Common myeloid progenitor, CD34-positive (primary cell): Measurements from ENCODE around the gene ZNF157.

ENCODE experiments used
- CTCF ChIA-PET: fragments of 350-600 bp; sonication (Branson Sonifier 250); formaldehyde crosslinking; loops from one replicate; lab custom pipeline; 2021; ENCODE audit warnings: antibody characterized with exemption; lab: Charles Lee
- POLR2A ChIA-PET: fragments of 350-600 bp; sonication (Branson Sonifier 250); formaldehyde crosslinking; loops from one replicate; lab custom pipeline; 2021; ENCODE audit warnings: antibody characterized with exemption; lab: Charles Lee
- DNase-seq, 3 donors: peaks; one replicate each; pipeline versions ENCODE4 v3.0.0 to v3.0.0-alpha.2; 2013
- H3K27ac ChIP-seq, 2 experiments: 1 replicate in 1 of 2; 2 replicates in 1 of 2; pipeline ENCODE4 v1.7.0; 2013; ENCODE audit warnings: inconsistent platforms in 2 of 2, low read length in 2 of 2, mild to moderate bottlenecking in 2 of 2, low read depth in 1 of 2, moderate library complexity in 1 of 2; ENCODE audit not compliant: severe bottlenecking in 2 of 2, insufficient read depth in 1 of 2, poor library complexity in 1 of 2
- H3K27me3 ChIP-seq, 5 experiments: replicated peaks in 2 of 5; 1 replicate in 3 of 5; 2 replicates in 2 of 5; pipeline versions ENCODE4 v1.6.1 to v1.7.0; 2013; ENCODE audit warnings: low read length in 4 of 5, mild to moderate bottlenecking in 2 of 5, moderate library complexity in 2 of 5, inconsistent platforms in 1 of 5; ENCODE audit not compliant: insufficient read depth in 5 of 5, control insufficient read depth in 4 of 5
- H3K36me3 ChIP-seq, 4 experiments: 1 replicate in 2 of 4; 2 replicates in 2 of 4; pipeline versions ENCODE4 v1.6.1 to v1.7.0; 2013; ENCODE audit warnings: low read length in 3 of 4, control low read depth in 1 of 4, mild to moderate bottlenecking in 1 of 4; ENCODE audit not compliant: control insufficient read depth in 4 of 4, insufficient read depth in 4 of 4
- H3K4me1 ChIP-seq, 4 experiments: 1 replicate in 3 of 4; 2 replicates in 1 of 4; pipeline versions ENCODE4 v1.6.1 to v1.7.1; 2013; ENCODE audit warnings: low read length in 3 of 4, mild to moderate bottlenecking in 3 of 4, control low read depth in 1 of 4, inconsistent platforms in 1 of 4, moderate library complexity in 1 of 4; ENCODE audit not compliant: control insufficient read depth in 4 of 4, insufficient read depth in 4 of 4; ENCODE audit errors: control extremely low read depth in 1 of 4
- H3K4me3 ChIP-seq, 7 experiments: 1 replicate in 4 of 7; 2 replicates in 3 of 7; pipeline versions ENCODE4 v1.5.1 to v1.7.0; 2013; ENCODE audit warnings: mild to moderate bottlenecking in 7 of 7, low read length in 6 of 7, moderate library complexity in 6 of 7, inconsistent platforms in 2 of 7, low read depth in 2 of 7, control low read depth in 1 of 7; ENCODE audit not compliant: insufficient read depth in 4 of 7, control insufficient read depth in 1 of 7; ENCODE audit errors: extremely low read depth in 1 of 7
- H3K9me3 ChIP-seq, 5 experiments: 1 replicate in 4 of 5; 2 replicates in 1 of 5; pipeline versions ENCODE4 v1.6.1 to v1.7.1; 2013; ENCODE audit warnings: low read length in 4 of 5, mild to moderate bottlenecking in 2 of 5, inconsistent platforms in 1 of 5, low read depth in 1 of 5, moderate library complexity in 1 of 5; ENCODE audit not compliant: control insufficient read depth in 4 of 5, insufficient read depth in 2 of 5; ENCODE audit errors: control extremely low read depth in 1 of 5
- WGBS: methylation state at CpG from one replicate; pipeline ENCODE4 v1.1.5; 2013; ENCODE audit not compliant: insufficient coverage; 5-methylcytosine and 5-hydroxymethylcytosine counted together

The ZNF157 gene

DNA sequence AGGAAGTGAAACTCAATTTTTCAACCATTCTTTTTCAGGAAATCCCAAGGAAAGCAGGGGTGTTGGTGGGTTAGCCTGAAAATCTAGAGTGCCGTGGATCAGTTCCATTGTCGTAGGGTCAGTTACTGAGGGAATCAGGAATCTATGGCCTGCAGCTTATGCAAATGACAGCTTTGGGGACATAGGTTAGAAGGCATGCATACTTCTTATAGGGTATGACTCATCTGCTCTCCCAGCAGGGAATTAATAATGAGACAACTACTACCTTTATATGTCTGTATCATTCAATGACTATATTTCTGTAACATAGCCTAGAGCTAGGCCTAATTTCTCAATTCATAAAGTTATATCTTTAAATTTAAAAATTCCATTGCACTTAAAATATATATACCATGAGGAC, 76.1 kb downstream of the ZNF157 start:
- DNase-seq, result no peak
- 95% methylated on average over 2 of the region's 2 CpGs for WGBS
- H3K4me3 ChIP-seq, result no peak overlapping the region
- H3K4me1 ChIP-seq, result no peaks in the 10 kb centered on the region
- peaks cover 21 to 57% (median 39%) of the 10 kb centered on the region in 5 experiments for H3K9me3 ChIP-seq
- H3K27ac ChIP-seq, result no peak overlapping the region
- CTCF ChIA-PET, result no interaction called here
- POLR2A ChIA-PET, result no interaction called here
- H3K27me3 ChIP-seq, result no peaks in the 10 kb centered on the region
- H3K36me3 ChIP-seq, result peaks cover 0 to 52% (median 18%) of the 10 kb centered on the region in 4 experiments

DNA sequence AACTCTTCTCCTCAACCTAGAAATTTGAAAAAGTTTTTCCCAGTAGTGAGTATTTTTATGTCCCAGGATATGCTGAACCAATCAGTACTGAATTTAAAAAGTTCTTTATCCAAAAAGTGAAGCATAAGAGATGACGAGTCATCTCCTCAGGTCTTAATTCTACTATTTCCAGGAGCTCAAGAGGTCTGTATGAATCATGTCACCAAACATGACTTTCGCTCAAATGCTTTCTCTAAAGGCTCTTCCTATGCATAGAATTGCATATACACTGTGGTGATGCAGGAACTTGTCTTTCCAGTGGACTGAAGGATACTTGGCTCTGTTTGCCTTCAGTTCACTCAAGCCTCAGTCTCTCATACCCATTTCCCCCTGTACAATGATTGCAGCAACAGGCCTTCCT, 76.6 kb downstream of the ZNF157 start:
- no peaks in the 10 kb centered on the region for H3K4me1 ChIP-seq
- no peaks in the 10 kb centered on the region for H3K27me3 ChIP-seq
- CTCF ChIA-PET, result no interaction called here
- peaks cover 0 to 55% (median 19%) of the 10 kb centered on the region in 4 experiments for H3K36me3 ChIP-seq
- POLR2A ChIA-PET, result no interaction called here
- DNase-seq, result no peak
- H3K9me3 ChIP-seq, result peaks cover 21 to 58% (median 39%) of the 10 kb centered on the region in 5 experiments
- 100% methylated on average over 2 of the region's 2 CpGs for WGBS
- H3K27ac ChIP-seq, result no peak overlapping the region
- H3K4me3 ChIP-seq, result no peak overlapping the region

DNA sequence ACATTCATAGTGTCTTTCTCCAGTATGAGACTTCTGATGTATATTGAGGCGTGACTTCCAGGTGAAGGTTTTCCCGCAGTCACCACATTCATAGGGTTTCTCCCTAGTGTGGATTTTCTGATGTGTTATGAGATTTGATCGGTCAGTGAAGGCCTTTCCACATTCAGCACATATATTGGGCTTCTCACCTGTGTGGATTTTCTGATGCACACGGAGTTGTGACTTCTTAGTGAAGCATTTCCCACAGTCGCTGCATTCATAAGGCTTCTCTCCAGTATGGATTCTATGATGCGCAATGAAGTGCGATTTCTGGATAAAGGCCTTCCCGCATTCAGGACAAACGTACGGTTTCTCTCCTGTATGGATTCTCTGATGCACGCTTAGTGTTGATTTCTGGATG, 77.2 kb downstream of the ZNF157 start:
- 93% methylated on average over 11 of the region's 11 CpGs for WGBS
- Histone ChIP-seq H3K27ac (no peak overlapping the region), H3K9me3 (peaks cover 21 to 61% (median 43%) of the 10 kb centered on the region in 5 experiments), H3K36me3 (peaks cover 0 to 62% (median 22%) of the 10 kb centered on the region in 4 experiments), H3K4me1 (no peaks in the 10 kb centered on the region), H3K27me3 (no peaks in the 10 kb centered on the region), H3K4me3 (no peak overlapping the region)
- ChIA-PET CTCF (no interaction called here), POLR2A (no interaction called here)
- no peak for DNase-seq

DNA sequence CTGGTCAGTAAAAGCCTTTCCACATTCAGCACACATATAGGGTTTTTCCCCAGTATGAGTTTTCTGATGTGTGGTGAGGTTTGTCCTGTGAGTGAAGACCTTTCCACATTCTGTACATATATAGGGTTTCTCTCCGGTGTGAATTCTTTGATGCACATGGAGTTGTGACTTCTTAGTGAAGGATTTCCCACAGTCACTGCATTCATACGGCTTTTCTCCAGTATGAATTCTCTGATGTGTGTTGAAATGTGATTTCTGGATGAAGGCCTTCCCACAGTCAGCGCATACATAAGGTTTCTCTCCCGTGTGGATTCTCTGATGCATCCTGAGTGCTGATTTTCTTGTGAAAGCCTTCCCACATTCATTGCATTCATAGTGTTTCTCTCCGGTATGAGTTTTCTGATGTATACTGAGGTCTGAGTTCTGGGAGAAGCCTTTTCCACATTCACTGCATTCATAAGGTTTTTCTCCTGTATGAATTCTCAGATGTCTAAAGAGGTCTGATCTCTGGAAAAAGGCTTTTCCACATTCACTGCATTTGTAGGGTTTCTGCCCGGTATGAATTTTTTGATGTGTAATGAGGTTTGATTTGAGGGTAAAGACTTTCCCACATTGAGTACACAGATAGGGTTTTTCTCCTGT, 77.9 kb downstream of the ZNF157 start:
- Histone ChIP-seq H3K27me3 (no peaks in the 10 kb centered on the region), H3K4me1 (no peaks in the 10 kb centered on the region), H3K27ac (no peak overlapping the region), H3K9me3 (peaks cover 23 to 60% (median 41%) of the 10 kb centered on the region in 5 experiments), H3K4me3 (no peak overlapping the region), H3K36me3 (peaks cover 0 to 69% (median 24%) of the 10 kb centered on the region in 4 experiments)
- 100% methylated on average over 2 of the region's 6 CpGs for WGBS
- CTCF ChIA-PET, result no interaction called here
- DNase-seq, result no peak
- POLR2A ChIA-PET, result no interaction called here

DNA sequence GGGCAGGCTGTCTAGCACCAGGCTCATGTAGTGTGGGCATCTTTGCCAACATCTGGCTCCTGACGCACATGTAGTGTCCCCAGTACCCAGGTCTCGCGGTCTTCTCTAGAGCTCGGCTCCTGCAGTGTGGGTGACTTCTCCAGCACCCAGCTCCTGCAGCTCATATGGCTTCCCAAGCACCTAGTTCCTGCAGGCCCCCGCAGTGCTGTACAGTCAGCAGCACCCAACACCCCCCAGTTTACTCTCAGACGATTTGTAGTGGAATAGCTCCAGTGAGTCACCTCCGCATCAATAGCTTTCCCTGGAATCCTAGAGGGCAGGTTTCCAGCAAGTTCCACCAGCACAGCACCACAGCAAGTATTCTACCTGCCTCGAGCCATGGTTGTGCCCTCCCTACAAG, 81.7 kb downstream of the ZNF157 start:
- no peak for DNase-seq
- no peak overlapping the region for H3K27ac ChIP-seq
- H3K36me3 ChIP-seq, result peaks cover 16 to 84% (median 35%) of the 10 kb centered on the region in 4 experiments
- H3K4me1 ChIP-seq, result no peaks in the 10 kb centered on the region
- no peaks in the 10 kb centered on the region for H3K27me3 ChIP-seq
- ChIA-PET POLR2A (no interaction called here), CTCF (no interaction called here)
- 91% methylated on average over 8 of the region's 8 CpGs for WGBS
- H3K9me3 ChIP-seq, result peaks cover 20 to 42% (median 38%) of the 10 kb centered on the region in 5 experiments
- H3K4me3 ChIP-seq, result no peak overlapping the region

DNA sequence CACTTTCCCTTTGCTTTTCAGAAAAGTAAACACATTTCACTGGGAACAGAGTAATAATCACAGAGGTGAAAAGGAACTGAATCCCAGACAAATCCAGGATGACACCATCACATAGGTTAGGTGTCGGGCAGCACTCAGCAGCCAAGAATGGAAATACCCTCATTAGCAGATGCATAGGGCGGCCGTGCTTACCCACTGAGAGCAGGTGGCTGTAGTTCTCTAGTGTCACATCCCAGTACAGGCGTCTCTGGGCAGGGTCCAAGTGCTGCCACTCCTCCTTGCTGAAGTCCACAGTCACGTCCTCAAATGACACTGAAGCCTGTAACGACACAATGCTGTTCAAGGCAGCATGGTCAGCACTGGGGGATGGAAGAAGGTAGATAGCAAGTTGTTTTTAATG, 85.7 kb downstream of the ZNF157 start:
- DNase-seq, result no peak
- POLR2A ChIA-PET, result no interaction called here
- 71% methylated on average over 6 of the region's 6 CpGs for WGBS

DNA sequence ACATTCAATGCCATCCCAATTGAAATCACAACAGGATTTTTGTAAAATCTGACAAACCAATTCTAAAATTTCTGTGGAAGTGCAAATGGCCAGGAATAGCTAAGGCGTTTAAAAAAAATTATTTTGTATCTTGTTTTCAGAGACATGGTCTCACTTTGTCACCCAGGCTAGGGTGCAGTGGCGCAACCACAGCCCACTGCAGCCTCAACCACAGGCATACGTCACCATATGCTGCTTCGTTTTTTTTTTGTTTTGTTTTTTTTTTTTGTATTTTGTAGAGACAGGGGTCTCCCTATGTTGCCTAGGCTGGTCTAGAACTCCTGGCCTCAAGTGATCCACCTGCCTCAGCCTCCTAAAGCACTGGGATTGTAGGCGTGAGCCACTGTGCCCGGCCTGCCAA, 88.2 kb downstream of the ZNF157 start:
- Histone ChIP-seq H3K27me3 (no peaks in the 10 kb centered on the region), H3K27ac (no peak overlapping the region), H3K4me3 (no peak overlapping the region), H3K9me3 (peaks cover 0 to 20% (median 6%) of the 10 kb centered on the region in 5 experiments), H3K36me3 (peaks cover 13 to 37% (median 16%) of the 10 kb centered on the region in 4 experiments), H3K4me1 (no peaks in the 10 kb centered on the region)
- ChIA-PET POLR2A (no interaction called here), CTCF (no interaction called here)
- whole genome bisulfite sequencing, result no CpG with 5 or more reads among the region's 6 CpGs
- DNase-seq, result no peak

More for the DNA sequence above, 85.7 kb downstream of the ZNF157 start:
- H3K4me1 ChIP-seq, result no peaks in the 10 kb centered on the region
- no peak overlapping the region for H3K4me3 ChIP-seq
- no peaks in the 10 kb centered on the region for H3K27me3 ChIP-seq
- H3K36me3 ChIP-seq, result peaks cover 12 to 53% (median 21%) of the 10 kb centered on the region in 4 experiments
- no peak overlapping the region for H3K27ac ChIP-seq
- H3K9me3 ChIP-seq, result peaks cover 2 to 21% (median 7%) of the 10 kb centered on the region in 5 experiments
- CTCF ChIA-PET, result no interaction called here
